ENCODE measurements around the gene ACP5. TPM values are rescaled to one million over a fixed set of nuclear protein-coding genes. Genes with fewer than 3 reads are reported as not detected.

The ACP5 gene
- polyA plus RNA-seq, 1 experiment, result 3.0 TPM

DNA sequence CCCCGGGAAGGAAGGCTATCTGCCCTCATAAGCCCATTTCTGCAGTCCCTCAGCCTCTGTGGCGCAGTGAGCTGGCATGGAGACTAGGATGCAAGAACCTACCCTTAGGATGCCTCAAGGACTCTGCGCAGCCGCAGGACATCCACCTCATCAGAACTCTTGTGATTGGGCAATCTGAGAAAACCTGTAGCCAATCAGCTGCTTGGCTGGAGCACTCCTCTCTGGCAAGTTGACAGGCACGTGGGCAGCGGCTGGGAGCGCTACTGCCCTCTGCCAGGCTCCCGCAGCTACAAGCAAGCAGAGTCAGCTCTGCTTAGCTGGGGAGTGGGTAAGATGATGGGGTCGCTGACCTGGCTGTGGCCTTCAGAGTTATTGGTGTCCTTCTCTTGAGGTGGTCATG, 47.0 kb downstream of the ACP5 start:
- no peak overlapping the region for H3K4me3 ChIP-seq (ENCODE audit: low read depth, low read length)
- no peaks in the 10 kb centered on the region for H3K27me3 ChIP-seq (ENCODE audit: control insufficient read depth, insufficient read depth, low read length)
- TF ChIP-seq, protein P1, sequence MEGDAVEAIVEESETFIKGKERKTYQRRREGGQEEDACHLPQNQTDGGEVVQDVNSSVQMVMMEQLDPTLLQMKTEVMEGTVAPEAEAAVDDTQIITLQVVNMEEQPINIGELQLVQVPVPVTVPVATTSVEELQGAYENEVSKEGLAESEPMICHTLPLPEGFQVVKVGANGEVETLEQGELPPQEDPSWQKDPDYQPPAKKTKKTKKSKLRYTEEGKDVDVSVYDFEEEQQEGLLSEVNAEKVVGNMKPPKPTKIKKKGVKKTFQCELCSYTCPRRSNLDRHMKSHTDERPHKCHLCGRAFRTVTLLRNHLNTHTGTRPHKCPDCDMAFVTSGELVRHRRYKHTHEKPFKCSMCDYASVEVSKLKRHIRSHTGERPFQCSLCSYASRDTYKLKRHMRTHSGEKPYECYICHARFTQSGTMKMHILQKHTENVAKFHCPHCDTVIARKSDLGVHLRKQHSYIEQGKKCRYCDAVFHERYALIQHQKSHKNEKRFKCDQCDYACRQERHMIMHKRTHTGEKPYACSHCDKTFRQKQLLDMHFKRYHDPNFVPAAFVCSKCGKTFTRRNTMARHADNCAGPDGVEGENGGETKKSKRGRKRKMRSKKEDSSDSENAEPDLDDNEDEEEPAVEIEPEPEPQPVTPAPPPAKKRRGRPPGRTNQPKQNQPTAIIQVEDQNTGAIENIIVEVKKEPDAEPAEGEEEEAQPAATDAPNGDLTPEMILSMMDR (IDR thresholded peaks at IDR 0.05; ENCODE audit: low read depth, low read length), result peak; percentile 29
- no peak overlapping the region for H3K27ac ChIP-seq (ENCODE audit: low read depth, low read length)
- ChIA-PET CTCF (interaction anchor here (0.6 kb wide), 1 partner anchor 15 kb away, joined by 3 read pairs; no protein-coding TSS in a partner anchor), POLR2A (no interaction called here)
- DNase-seq (ENCODE audit: low read depth, low spot score), result peak; percentile 41
- no peaks in the 10 kb centered on the region; the same call in 1 of the 2 replicates for H3K9me3 ChIP-seq (ENCODE audit: control insufficient read depth, insufficient read depth, low read length)

DNA sequence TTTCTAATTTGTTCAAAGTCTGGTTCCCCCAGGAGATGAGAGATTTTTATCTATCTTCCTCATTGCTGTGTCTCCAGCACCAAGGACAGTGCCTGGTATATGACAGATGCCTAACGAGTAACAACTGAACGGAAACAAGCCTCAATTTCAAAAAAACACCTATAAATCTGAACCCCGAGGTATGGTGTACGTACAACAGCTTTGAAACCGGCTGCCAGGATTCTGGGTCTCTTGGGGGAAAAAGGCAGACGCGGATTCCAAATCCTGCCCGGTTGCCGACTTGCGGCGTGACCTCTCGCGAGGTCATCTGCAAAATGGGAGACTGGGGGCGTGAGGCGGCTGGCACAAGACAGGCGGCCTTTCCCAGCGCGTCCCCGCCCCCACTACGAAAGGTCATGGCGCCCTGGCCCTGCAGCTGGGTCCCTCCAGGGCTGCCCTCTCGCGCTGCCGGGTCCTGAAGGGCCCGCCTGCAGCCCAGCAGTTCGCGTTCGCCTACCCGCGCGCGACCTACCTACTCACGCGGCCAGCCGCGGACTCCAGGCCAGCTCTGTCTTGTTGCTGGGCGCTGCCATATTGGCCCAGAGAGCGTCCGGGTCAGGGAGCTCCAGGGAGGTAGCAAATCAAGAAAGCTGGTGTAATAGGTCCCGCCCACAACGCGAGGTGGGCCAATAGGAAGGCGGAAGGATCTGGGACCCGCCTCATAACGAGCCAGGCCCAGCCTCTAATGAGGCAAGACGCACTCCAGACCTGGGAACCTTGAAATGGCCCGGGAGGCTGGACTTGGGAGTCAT, 48.7 kb downstream of the ACP5 start, which contains the start of gene ECSIT:
Gene ECSIT, minus strand, starts transcription at position 584 of the 791 bp plus-strand sequence. CDS start 9,964 bp downstream, outside the sequence.
- TF ChIP-seq, protein P1 (IDR thresholded peaks at IDR 0.05; ENCODE audit: low read depth, low read length), result no peak
- Histone ChIP-seq H3K9me3 (ENCODE audit: control insufficient read depth, insufficient read depth, low read length) (no peaks in the 10 kb centered on the region; the same call in 1 of the 2 replicates), H3K27me3 (ENCODE audit: control insufficient read depth, insufficient read depth, low read length) (no peaks in the 10 kb centered on the region), H3K4me3 (ENCODE audit: low read depth, low read length) (peak within 1 kb of the TSS; percentile 80), H3K27ac (ENCODE audit: low read depth, low read length) (peak within 1 kb of the TSS; percentile 83)
- DNase-seq (ENCODE audit: low read depth, low spot score), result peak; percentile 97
- ChIA-PET POLR2A (interaction anchor here (0.5 to 1.4 kb wide), 6 partner anchors 10 to 1063 kb away, joined by 3 to 7 read pairs (median 4); partner anchors contain the start of genes CCDC159, CNN1, ELOF1 and TMEM205), CTCF (interaction anchor here (1.4 kb wide), 1 partner anchor 8 kb away, joined by 5 read pairs; no protein-coding TSS in a partner anchor)

Other genes starting within 250 kb of the ACP5 start
- 15.6 and 17.0 TPM in 2 replicates for gene RAB3D, start 238.0 kb downstream of the ACP5 start, polyA plus RNA-seq (2011; rRNA removed)
- gene TMEM205, start 231.4 kb downstream of the ACP5 start, polyA plus RNA-seq (2011; rRNA removed), result 71.9 and 90.6 TPM in 2 replicates
- 12.1 and 14.6 TPM in 2 replicates for gene CCDC159, start 231.1 kb downstream of the ACP5 start, polyA plus RNA-seq (2011; rRNA removed)
- 13.8 and 18.5 TPM in 2 replicates for gene PLPPR2, start 222.2 kb downstream of the ACP5 start, polyA plus RNA-seq (2011; rRNA removed)
- 0.88 and 0.89 TPM in 2 replicates for gene SWSAP1, start 203.0 kb downstream of the ACP5 start, polyA plus RNA-seq (2011; rRNA removed)
- gene EPOR, start 193.3 kb downstream of the ACP5 start, polyA plus RNA-seq (2011; rRNA removed), result 3.8 and 4.9 TPM in 2 replicates
- 0.11 and 0.16 TPM in 2 replicates for gene RGL3, start 158.3 kb downstream of the ACP5 start, polyA plus RNA-seq (2011; rRNA removed)
- 0.09 and 0.21 TPM in 2 replicates for gene ODAD3, start 142.5 kb downstream of the ACP5 start, polyA plus RNA-seq (2011; rRNA removed)
- 125 and 165 TPM in 2 replicates for gene PRKCSH, start 142.0 kb downstream of the ACP5 start, polyA plus RNA-seq (2011; rRNA removed)
- gene ELAVL3, start 96.6 kb downstream of the ACP5 start, polyA plus RNA-seq (2011; rRNA removed), result not detected in 2 replicates
- 1.7 and 2.1 TPM in 2 replicates for gene ZNF653, start 71.8 kb downstream of the ACP5 start, polyA plus RNA-seq (2011; rRNA removed)
- 28.2 and 29.3 TPM in 2 replicates for gene ECSIT, start 48.5 kb downstream of the ACP5 start, polyA plus RNA-seq (2011; rRNA removed)
- 99.6 and 108 TPM in 2 replicates for gene CNN1, start 38.8 kb downstream of the ACP5 start, polyA plus RNA-seq (2011; rRNA removed)
- gene ELOF1, start 18.4 kb downstream of the ACP5 start, polyA plus RNA-seq (2011; rRNA removed), result 51.7 and 60.4 TPM in 2 replicates
- 15.6 and 20.2 TPM in 2 replicates for gene ZNF627, start 19.8 kb upstream of the ACP5 start, polyA plus RNA-seq (2011; rRNA removed)
- gene ZNF823, start 161.3 kb upstream of the ACP5 start, polyA plus RNA-seq (2011; rRNA removed), result 2.6 and 3.8 TPM in 2 replicates
- 4.6 and 6.3 TPM in 2 replicates for gene ZNF441, start 189.4 kb upstream of the ACP5 start, polyA plus RNA-seq (2011; rRNA removed)
- gene ZNF491, start 220.9 kb upstream of the ACP5 start, polyA plus RNA-seq (2011; rRNA removed), result 2.1 and 2.2 TPM in 2 replicates
- gene ZNF440, start 236.6 kb upstream of the ACP5 start, polyA plus RNA-seq (2011; rRNA removed), result 4.9 and 6.3 TPM in 2 replicates